ENCODE data around the gene ELN. TPM values are rescaled to one million over a fixed set of nuclear protein-coding genes. Genes with fewer than 3 reads are reported as not detected.
"Not testable (repeated sequence)": the region's sequence is repeated elsewhere in the genome, so short reads cannot be mapped to it uniquely, and the experiment has no call there.

ELN gene
- total and polyA plus RNA-seq, 9 donors, result 13.2 to 51.5 (median 38.1) TPM

DNA sequence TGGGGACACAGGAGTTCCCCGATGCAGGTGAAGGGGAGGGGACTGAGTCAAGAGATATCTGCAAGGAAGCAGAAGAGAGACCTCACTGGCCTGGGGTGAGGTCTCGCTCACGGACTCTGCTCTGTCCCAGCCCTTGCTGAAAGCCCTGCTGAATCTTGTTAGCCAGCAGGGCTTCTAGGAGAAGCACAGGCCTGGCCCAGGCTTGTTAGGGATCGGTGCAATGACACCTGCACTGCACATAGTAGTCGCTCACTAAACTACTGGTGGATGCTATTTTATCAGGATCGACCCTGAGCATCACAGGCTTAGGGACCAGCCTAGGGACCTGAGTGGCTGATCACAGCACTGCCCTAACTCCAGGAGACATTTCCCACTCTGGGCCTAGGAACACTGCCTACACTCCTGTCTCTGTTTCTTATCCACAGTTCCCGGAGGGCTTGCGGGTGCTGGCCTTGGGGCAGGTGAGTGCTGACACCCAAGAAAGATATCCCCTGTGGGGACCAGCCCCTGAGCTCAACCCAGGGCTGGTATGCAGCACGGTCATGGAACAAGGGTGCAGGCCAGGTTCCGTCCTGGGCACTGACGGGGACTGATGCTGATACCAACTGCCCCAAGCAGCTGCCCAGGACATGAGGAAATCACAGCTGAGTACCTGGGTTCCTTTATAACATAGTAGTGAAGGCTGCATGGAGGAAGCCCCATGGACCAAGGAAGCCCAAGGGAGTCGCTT, 13.0 kb downstream of the ELN start:
- TF ChIP-seq EP300 (IDR thresholded peaks at IDR 0.05), result no peak
- intact Hi-C loops (cut with DNase I), result no loop called here
- Histone ChIP-seq H3K4me1 (ENCODE audit: insufficient read depth) (peaks cover 3% of the 10 kb centered on the region), H3K4me3 (no peak overlapping the region), H3K27ac (no peak overlapping the region), H3K9me3 (no peaks in the 10 kb centered on the region), H3K27me3 (no peaks in the 10 kb centered on the region), H3K36me3 (no peaks in the 10 kb centered on the region)
- 94% methylated on average over 12 of the region's 12 CpGs for WGBS, 3 donors
- DNase-seq, result no peak

- Histone ChIP-seq H3K27me3 (no peaks in the 10 kb centered on the region), H3K36me3 (no peaks in the 10 kb centered on the region), H3K4me3 (no peak overlapping the region), H3K9me3 (no peaks in the 10 kb centered on the region), H3K27ac (no peak overlapping the region), H3K4me1 (ENCODE audit: insufficient read depth) (peaks cover 3% of the 10 kb centered on the region)
- intact Hi-C loops (cut with DNase I), result no loop called here
- 50 to 64% (median 56%) methylated on average over 24 of the region's 24 CpGs for WGBS, 3 donors
- DNase-seq, result no peak
- TF ChIP-seq EP300 (IDR thresholded peaks at IDR 0.05) (no peak), CTCF (IDR thresholded peaks at IDR 0.05) (no peak), POLR2A (IDR thresholded peaks at IDR 0.05) (no peak)
Observed at GRCh38 chr7:74042746-74043522, 15.0 kb downstream of the ELN start.

GRCh38 chr7:74043523-74043951, 15.6 kb downstream of the ELN start:
- no peaks in the 10 kb centered on the region for H3K9me3 ChIP-seq
- 28 to 41% (median 35%) methylated on average over 9 of the region's 9 CpGs for WGBS, 3 donors
- H3K4me1 ChIP-seq (ENCODE audit: insufficient read depth), result peaks cover 3% of the 10 kb centered on the region
- H3K27me3 ChIP-seq, result no peaks in the 10 kb centered on the region
- no peaks in the 10 kb centered on the region for H3K36me3 ChIP-seq
- peak overlapping the region in 1 of 2 donors; percentile 20 for H3K27ac ChIP-seq
- H3K4me3 ChIP-seq, result no peak overlapping the region
- TF ChIP-seq POLR2A (IDR thresholded peaks at IDR 0.05), result no peak
- no peak for TF ChIP-seq CTCF (IDR thresholded peaks at IDR 0.05)
- intact Hi-C loops (cut with DNase I), result no loop called here
- no peak for DNase-seq

- intact Hi-C loops (cut with DNase I), result no loop called here
- TF ChIP-seq POLR2A (IDR thresholded peaks at IDR 0.05) (no peak), EP300 (IDR thresholded peaks at IDR 0.05) (no peak), CTCF (IDR thresholded peaks at IDR 0.05) (no peak)
- no peaks in the 10 kb centered on the region for H3K36me3 ChIP-seq
- WGBS, 3 donors, result 85 to 88% (median 85%) methylated on average over 19 to 20 of the region's 20 CpGs
- H3K4me1 ChIP-seq (ENCODE audit: insufficient read depth), result peaks cover 3% of the 10 kb centered on the region
- no peaks in the 10 kb centered on the region for H3K9me3 ChIP-seq
- H3K27me3 ChIP-seq, result no peaks in the 10 kb centered on the region
- H3K4me3 ChIP-seq, result no peak overlapping the region
- no peak for DNase-seq
- H3K27ac ChIP-seq, result no peak overlapping the region
Observed at GRCh38 chr7:74044366-74045350, 16.7 kb downstream of the ELN start.

GRCh38 chr7:74046581-74046980, 18.6 kb downstream of the ELN start:
- not testable (repeated sequence) for H3K27ac ChIP-seq

More at GRCh38 chr7:74046581-74046980, 18.6 kb downstream of the ELN start:
- H3K4me3 ChIP-seq; H3K9me3 ChIP-seq; intact Hi-C loops (cut with DNase I); H3K27me3 ChIP-seq; H3K36me3 ChIP-seq; H3K4me1 ChIP-seq (ENCODE audit: insufficient read depth); DNase-seq: not testable (repeated sequence)
- WGBS, 3 donors, result 93 to 96% (median 94%) methylated on average over 3 to 7 of the region's 7 CpGs
